Measurements from ENCODE around the gene LCE1B. TPM values are rescaled to one million over a fixed set of nuclear protein-coding genes. Genes with fewer than 3 reads are reported as not detected.

The LCE1B gene
- total RNA-seq, 1 experiment from 2014 or later, result not detected

DNA sequence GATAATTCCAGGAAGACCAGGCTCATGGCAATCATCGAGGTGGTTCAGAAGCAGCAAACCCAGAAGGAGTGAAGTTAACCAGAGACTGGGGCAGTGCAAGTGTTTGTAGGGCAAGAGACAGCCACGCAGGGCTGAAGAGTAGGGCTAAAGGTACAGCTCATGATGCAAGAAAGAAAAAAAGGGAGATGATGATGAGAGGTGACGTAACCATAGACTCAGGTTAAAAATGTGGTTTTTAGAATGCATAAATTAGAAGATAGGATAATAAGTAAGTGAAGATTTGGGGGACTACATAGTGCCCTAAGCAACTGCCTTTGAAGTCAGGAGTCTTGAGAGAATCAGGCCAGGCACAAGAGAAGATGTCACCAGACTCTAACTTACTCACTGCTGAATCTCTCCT lies 48.4 kb downstream of the LCE1B start:
- no peak for DNase-seq (ENCODE audit: low read depth)

DNA sequence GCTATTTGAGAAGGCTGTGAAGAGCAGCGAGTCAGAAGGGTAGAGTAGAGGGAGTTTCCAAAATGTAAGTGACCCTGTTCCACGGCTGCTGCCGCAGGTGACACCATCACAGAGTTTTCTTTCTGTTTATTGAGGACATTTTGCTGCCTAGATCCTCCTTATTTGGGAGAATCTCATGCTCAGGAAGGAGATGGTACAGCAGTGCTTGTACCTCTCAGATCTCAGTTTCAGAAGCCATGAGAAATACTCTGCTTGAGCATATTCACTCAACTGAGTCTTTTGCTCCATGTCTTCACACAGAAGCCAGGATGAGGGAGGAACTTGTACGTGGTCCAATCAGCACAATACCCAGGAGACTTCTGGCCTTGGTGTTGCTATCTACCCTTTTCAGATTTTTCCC lies 49.6 kb downstream of the LCE1B start:
- no peak for DNase-seq (ENCODE audit: low read depth)

Other genes with a start within 250 kb of the LCE1B start
- gene LCE3E, start 245.2 kb upstream of the LCE1B start, total RNA-seq (2014; rRNA removed; shearing (Covaris generic)), result not detected in 2 replicates
- not detected in 2 replicates for gene LCE3D, start 231.5 kb upstream of the LCE1B start, total RNA-seq (2014; rRNA removed; shearing (Covaris generic))
- gene LCE3C, start 211.7 kb upstream of the LCE1B start, total RNA-seq (2014; rRNA removed; shearing (Covaris generic)), result not detected in 2 replicates
- not detected in 2 replicates for gene LCE3B, start 198.2 kb upstream of the LCE1B start, total RNA-seq (2014; rRNA removed; shearing (Covaris generic))
- not detected in 2 replicates for gene LCE3A, start 188.9 kb upstream of the LCE1B start, total RNA-seq (2014; rRNA removed; shearing (Covaris generic))
- not detected in 2 replicates for gene LCE2D, start 148.6 kb upstream of the LCE1B start, total RNA-seq (2014; rRNA removed; shearing (Covaris generic))
- not detected in 2 replicates for gene LCE2C, start 136.7 kb upstream of the LCE1B start, total RNA-seq (2014; rRNA removed; shearing (Covaris generic))
- not detected in 2 replicates for gene LCE2B, start 125.8 kb upstream of the LCE1B start, total RNA-seq (2014; rRNA removed; shearing (Covaris generic))
- 0.47 and 3.0 TPM in 2 replicates for gene LCE2A, start 113.6 kb upstream of the LCE1B start, total RNA-seq (2014; rRNA removed; shearing (Covaris generic))
- gene LCE4A, start 103.8 kb upstream of the LCE1B start, total RNA-seq (2014; rRNA removed; shearing (Covaris generic)), result not detected in 2 replicates
- gene KPRP, start 53.9 kb upstream of the LCE1B start, total RNA-seq (2014; rRNA removed; shearing (Covaris generic)), result not detected in 2 replicates
- gene LCE1F, start 36.8 kb upstream of the LCE1B start, total RNA-seq (2014; rRNA removed; shearing (Covaris generic)), result not detected in 2 replicates
- 0.43 TPM in 1 of 2 replicates, not detected in the other for gene LCE1E, start 25.7 kb upstream of the LCE1B start, total RNA-seq (2014; rRNA removed; shearing (Covaris generic))
- gene LCE1D, start 15.2 kb upstream of the LCE1B start, total RNA-seq (2014; rRNA removed; shearing (Covaris generic)), result not detected in 2 replicates
- not detected in 2 replicates for gene LCE1C, start 5.3 kb upstream of the LCE1B start, total RNA-seq (2014; rRNA removed; shearing (Covaris generic))
- not detected in 2 replicates for gene LCE1A, start 15.5 kb downstream of the LCE1B start, total RNA-seq (2014; rRNA removed; shearing (Covaris generic))
- not detected in 2 replicates for gene LCE6A, start 30.9 kb downstream of the LCE1B start, total RNA-seq (2014; rRNA removed; shearing (Covaris generic))
- not detected in 2 replicates for gene LCE7A, start 48.0 kb downstream of the LCE1B start, total RNA-seq (2014; rRNA removed; shearing (Covaris generic))
- gene SMCP, start 66.4 kb downstream of the LCE1B start, total RNA-seq (2014; rRNA removed; shearing (Covaris generic)), result not detected in 2 replicates
- gene IVL, start 96.6 kb downstream of the LCE1B start, total RNA-seq (2014; rRNA removed; shearing (Covaris generic)), result 0.26 and 0.33 TPM in 2 replicates
- not detected in 2 replicates for gene SPRR5, start 135.2 kb downstream of the LCE1B start, total RNA-seq (2014; rRNA removed; shearing (Covaris generic))
- gene SPRR4, start 158.7 kb downstream of the LCE1B start, total RNA-seq (2014; rRNA removed; shearing (Covaris generic)), result not detected in 2 replicates
- not detected in 2 replicates for gene SPRR1A, start 172.1 kb downstream of the LCE1B start, total RNA-seq (2014; rRNA removed; shearing (Covaris generic))
- gene SPRR3, start 189.8 kb downstream of the LCE1B start, total RNA-seq (2014; rRNA removed; shearing (Covaris generic)), result not detected in 2 replicates
- gene SPRR1B, start 219.2 kb downstream of the LCE1B start, total RNA-seq (2014; rRNA removed; shearing (Covaris generic)), result not detected in 2 replicates
- gene SPRR2D, start 229.1 kb downstream of the LCE1B start, total RNA-seq (2014; rRNA removed; shearing (Covaris generic)), result 1.5 TPM in 1 of 2 replicates, not detected in the other
- gene SPRR2A, start 245.5 kb downstream of the LCE1B start, total RNA-seq (2014; rRNA removed; shearing (Covaris generic)), result not detected in 2 replicates